Medulla oblongata (tissue), 1 donor: ENCODE measurements around the gene TBC1D30.

Experiments used
- DNase-seq: peaks from one replicate; pipeline ENCODE4 v3.0.0-alpha.2; 2015; ENCODE audit errors: extremely low spot score

TBC1D30 gene

DNA sequence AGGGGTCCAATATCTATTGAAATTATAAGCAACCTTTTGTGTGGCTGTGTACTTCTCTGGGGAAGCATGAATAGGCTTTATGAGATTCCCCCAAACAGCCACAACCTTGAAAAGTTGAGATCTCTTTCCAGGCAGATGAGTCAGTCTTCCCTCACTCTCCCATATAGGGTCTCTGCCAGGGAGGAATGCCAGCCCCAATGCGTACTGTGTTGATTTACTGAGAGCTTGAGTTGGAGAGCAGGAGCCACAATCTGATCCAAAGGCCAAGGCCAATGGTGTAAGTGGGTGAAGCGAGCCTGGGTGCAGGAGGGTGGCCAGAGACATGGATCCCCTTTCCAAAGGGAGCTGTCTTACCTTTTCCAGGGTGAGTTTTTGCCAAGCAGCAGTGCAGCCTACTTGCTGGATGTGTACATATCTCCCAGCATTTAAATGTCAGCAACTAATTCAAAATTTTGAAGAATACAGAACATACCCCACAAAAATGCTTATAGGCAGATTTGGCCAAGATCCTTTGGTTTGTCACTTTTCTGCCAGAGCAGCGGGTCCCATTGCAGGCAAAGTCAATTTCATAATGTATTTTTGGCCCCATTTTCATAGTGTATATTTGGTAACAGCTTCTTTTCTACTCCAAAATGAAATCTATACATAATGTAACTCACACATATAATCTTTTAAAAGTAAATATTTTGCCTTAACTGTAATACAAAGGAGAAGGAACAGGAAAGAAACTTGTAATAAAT lies 88.2 kb downstream of the TBC1D30 start:
- no peak for DNase-seq

GRCh38 chr12:64915242-64915641 lies 90.8 kb downstream of the TBC1D30 start:
- no peak for DNase-seq

DNA sequence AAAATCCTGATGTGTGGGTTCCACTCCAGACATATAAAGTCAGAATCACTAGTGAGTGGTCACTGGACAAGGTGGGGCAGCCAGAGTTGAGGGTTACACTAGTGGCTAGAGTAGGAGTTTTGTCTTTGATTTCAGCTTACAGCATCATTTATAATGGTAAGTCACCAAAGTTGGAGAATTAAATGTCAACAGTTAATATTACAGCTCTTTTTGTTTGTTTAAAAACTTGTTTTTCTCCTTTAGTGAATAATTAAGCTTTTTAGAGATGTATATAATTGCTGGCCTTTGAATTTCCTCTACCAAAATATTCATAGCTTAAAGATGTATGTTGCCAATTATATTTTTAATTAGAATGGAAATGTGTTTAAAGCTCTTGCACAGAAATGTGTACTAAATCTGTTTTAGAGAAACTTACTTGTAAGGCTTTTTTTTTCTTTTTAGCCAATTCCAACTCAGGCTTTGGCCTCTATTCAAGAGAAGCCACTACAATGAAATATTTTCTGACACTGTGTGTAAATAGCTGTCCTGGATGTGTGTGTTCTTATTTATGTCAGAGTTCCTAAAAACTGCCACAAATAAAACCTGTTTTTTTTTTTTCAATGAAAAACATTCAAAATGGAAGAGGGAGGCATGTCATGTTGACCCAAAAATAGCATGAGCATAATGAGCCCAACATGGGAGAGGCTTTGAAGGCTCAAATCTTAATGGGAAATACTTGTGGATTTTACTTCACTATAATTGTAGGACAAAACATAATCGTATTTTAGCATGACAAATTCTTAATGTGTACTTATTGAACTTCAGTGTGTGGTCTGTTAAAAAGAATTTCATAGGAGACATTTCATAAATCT lies 92.2 kb downstream of the TBC1D30 start:
- DNase-seq, result no peak

DNA sequence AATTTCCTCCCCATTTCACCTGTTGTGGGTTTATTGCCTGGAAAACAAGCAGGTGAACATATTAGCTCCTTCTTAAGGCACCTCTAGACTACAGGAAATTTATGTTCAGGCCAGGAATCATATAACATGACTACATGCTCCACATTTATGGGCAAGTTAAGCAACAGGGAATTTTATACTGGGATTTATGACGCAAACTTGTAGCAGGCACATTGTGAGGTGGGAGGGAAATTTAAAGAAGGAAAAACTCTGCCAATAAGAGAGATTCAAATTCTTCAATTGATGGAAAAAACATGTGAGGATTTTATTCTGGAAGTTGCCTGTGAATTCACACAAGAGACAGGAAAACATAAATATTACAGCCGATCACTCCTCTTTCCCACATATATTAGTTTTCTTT lies 93.9 kb downstream of the TBC1D30 start:
- DNase-seq, result no peak

GRCh38 chr12:64918801-64919200 lies 94.4 kb downstream of the TBC1D30 start:
- DNase-seq, result no peak

DNA sequence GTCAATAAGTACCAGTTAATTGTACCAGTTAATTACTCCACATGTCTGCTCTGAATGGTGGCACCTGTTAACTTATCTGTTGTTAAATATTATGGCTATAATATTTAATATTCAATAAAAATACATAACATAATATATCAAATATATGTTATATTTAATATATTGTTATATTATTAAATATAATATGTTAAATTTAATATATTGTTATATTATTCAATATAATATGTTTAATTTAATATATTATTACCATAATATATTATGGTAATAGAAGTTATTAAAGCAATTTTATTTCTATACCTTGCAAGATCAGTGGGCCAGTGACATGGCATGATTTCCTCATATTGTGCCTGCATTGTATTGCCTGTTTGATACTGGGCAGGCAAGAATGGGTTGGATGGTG lies 98.4 kb downstream of the TBC1D30 start:
- no peak for DNase-seq

GRCh38 chr12:64923536-64923935 lies 99.1 kb downstream of the TBC1D30 start:
- DNase-seq, result no peak
